Measurements from ENCODE around the gene GMFB.

- TF ChIP-seq CTCF (IDR thresholded peaks at IDR 0.05; ENCODE audit: poor library complexity) (no peak), EZH2 (IDR thresholded peaks at IDR 0.05; ENCODE audit: borderline replicate concordance) (no peak), EZH2phosphoT487 (IDR thresholded peaks at IDR 0.05; ENCODE audit: low read depth, severe bottlenecking, unreplicated experiment) (no peak)
Measured at GRCh38 chr14:54516709-54517108, 27.9 kb upstream of the GMFB start.

Measured in hepatocyte (in vitro differentiated cells).